H1 (cell line): ENCODE measurements around the gene CAPNS1. TPM values are rescaled to one million over a fixed set of nuclear protein-coding genes. Genes with fewer than 3 reads are reported as not detected.
A peak's percentile ranks its signal among the peaks of the same experiment; 100 is the strongest.

Experiments
- CTCF ChIA-PET: fragments of 300-600 bp; sonication (Branson Sonifier 250); formaldehyde crosslinking; loops from one replicate; lab custom pipeline; 2021; ENCODE audit not compliant: partially characterized antibody; lab: Charles Lee
- POLR2A ChIA-PET: fragments of 300-600 bp; sonication (Branson Sonifier 250); formaldehyde crosslinking; loops from one replicate; lab custom pipeline; 2021; ENCODE audit warnings: inconsistent platforms; ENCODE audit not compliant: partially characterized antibody; lab: Charles Lee
- DNase-seq, 2 experiments: peaks; one replicate each; pipeline versions ENCODE4 v3.0.0 to v3.0.0-alpha.2; 2010 to 2022; ENCODE audit warnings: low spot score in 2 of 2, low read depth in 1 of 2, mixed read lengths in 1 of 2
- FAIRE-seq: peaks from 2 replicates; lab custom pipeline; 2011; peaks lifted over from hg19 to GRCh38; lab: Jason Lieb, UNC
- H2AFZ ChIP-seq: 2 replicates; pipeline ENCODE4 v1.8.1; 2012; ENCODE audit warnings: low read length, inconsistent platforms
- H2AK5ac ChIP-seq: 2 replicates; pipeline ENCODE4 v1.6.1; 2013; ENCODE audit warnings: low read depth, low read length
- H2BK120ac ChIP-seq: replicated peaks from 2 replicates; pipeline ENCODE3; 2013; ENCODE audit warnings: low read depth, low read length, inconsistent platforms
- H2BK12ac ChIP-seq: 2 replicates; pipeline ENCODE4 v1.6.1; 2013; ENCODE audit warnings: low read depth, low read length
- H2BK15ac ChIP-seq: 2 replicates; pipeline ENCODE4 v1.6.1; 2013; ENCODE audit warnings: low read length
- H2BK20ac ChIP-seq: 2 replicates; pipeline ENCODE4 v1.6.1; 2013; ENCODE audit warnings: low read length
- H2BK5ac ChIP-seq: 2 replicates; pipeline ENCODE4 v1.6.1; 2013; ENCODE audit warnings: low read depth, low read length
- H3K14ac ChIP-seq: 2 replicates; pipeline ENCODE4 v1.6.1; 2013; ENCODE audit warnings: inconsistent platforms; ENCODE audit not compliant: insufficient read length
- H3K18ac ChIP-seq: 2 replicates; pipeline ENCODE4 v1.6.1; 2013; ENCODE audit warnings: low read length; ENCODE audit errors: extremely low read depth
- H3K23ac ChIP-seq: 2 replicates; pipeline ENCODE4 v1.6.1; 2013; ENCODE audit warnings: inconsistent platforms; ENCODE audit not compliant: insufficient read length
- H3K23me2 ChIP-seq: 2 replicates; pipeline ENCODE4 v1.6.1; 2013; ENCODE audit warnings: low read depth, low read length
- H3K27ac ChIP-seq: 2 replicates; pipeline ENCODE4 v1.6.1; 2011; ENCODE audit warnings: low read depth, low read length, inconsistent platforms
- H3K27me3 ChIP-seq, 4 experiments: replicated peaks in 1 of 4; 1 replicate in 1 of 4; 2 replicates in 3 of 4; pipeline versions ENCODE4 v1.6.1 to v1.8.1; 2011 to 2013; ENCODE audit warnings: low read length in 3 of 4, mild to moderate bottlenecking in 3 of 4, inconsistent platforms in 2 of 4, mixed read lengths in 2 of 4, moderate library complexity in 1 of 4; ENCODE audit not compliant: control insufficient read depth in 3 of 4, insufficient read depth in 3 of 4; ENCODE audit errors: extremely low read depth in 1 of 4
- H3K36me3 ChIP-seq, 4 experiments: 2 replicates each; pipeline versions ENCODE4 v1.6.1 to v1.8.1; 2011 to 2013; ENCODE audit warnings: mild to moderate bottlenecking in 4 of 4, low read length in 3 of 4, moderate library complexity in 2 of 4, control low read depth in 1 of 4, inconsistent platforms in 1 of 4; ENCODE audit not compliant: insufficient read depth in 4 of 4, control insufficient read depth in 2 of 4
- H3K4ac ChIP-seq: replicated peaks from 2 replicates; pipeline ENCODE3; 2013; ENCODE audit warnings: low read length, low read depth, mixed read lengths, inconsistent platforms; ENCODE audit not compliant: insufficient read length
- H3K4me1 ChIP-seq, 4 experiments: replicated peaks in 1 of 4; 1 replicate in 1 of 4; 2 replicates in 3 of 4; pipeline versions ENCODE4 v1.6.1 to v1.8.1; 2011 to 2013; ENCODE audit warnings: low read length in 3 of 4, inconsistent platforms in 2 of 4, mixed read lengths in 1 of 4; ENCODE audit not compliant: insufficient read depth in 4 of 4, control insufficient read depth in 3 of 4
- H3K4me2 ChIP-seq, 2 experiments: 2 replicates each; pipeline versions ENCODE4 v1.6.1 to v1.8.1; 2011 to 2013; ENCODE audit warnings: low read depth in 2 of 2, low read length in 2 of 2, control low read depth in 1 of 2, inconsistent platforms in 1 of 2, mild to moderate bottlenecking in 1 of 2; ENCODE audit not compliant: insufficient read depth in 1 of 2
- H3K4me3 ChIP-seq, 4 experiments: fragments of 200-600, 300-600 bp in 1 of 4; sonication (generic), shearing (Covaris generic), sonication (Bioruptor Twin) in 1 of 4; 2 replicates each; pipeline versions ENCODE4 v1.5.1 to v1.8.1; 2011 to 2016; ENCODE audit warnings: low read length in 4 of 4, low read depth in 3 of 4, control low read depth in 2 of 4, inconsistent platforms in 2 of 4, mild to moderate bottlenecking in 2 of 4, mixed read lengths in 1 of 4, moderate library complexity in 1 of 4; ENCODE audit not compliant: insufficient read depth in 2 of 4; ENCODE audit errors: extremely low read depth in 1 of 4
- H3K56ac ChIP-seq: replicated peaks from 2 replicates; pipeline ENCODE3; 2013; ENCODE audit warnings: low read depth, mild to moderate bottlenecking, mixed read lengths, low read length, inconsistent platforms; ENCODE audit not compliant: insufficient read length
- H3K79me1 ChIP-seq: 2 replicates; pipeline ENCODE4 v1.6.1; 2013; ENCODE audit warnings: low read depth, low read length, control low read depth
- H3K79me2 ChIP-seq, 2 experiments: 2 replicates each; pipeline versions ENCODE4 v1.6.1 to v1.8.1; 2012 to 2013; ENCODE audit warnings: low read length in 2 of 2, mild to moderate bottlenecking in 2 of 2, inconsistent platforms in 1 of 2; ENCODE audit not compliant: insufficient read depth in 2 of 2, control insufficient read depth in 1 of 2
- H3K9ac ChIP-seq, 4 experiments: replicated peaks in 1 of 4; 1 replicate in 1 of 4; 2 replicates in 3 of 4; pipeline versions ENCODE4 v1.6.1 to v1.8.1; 2011 to 2013; ENCODE audit warnings: low read depth in 3 of 4, low read length in 3 of 4, control low read depth in 2 of 4, mild to moderate bottlenecking in 2 of 4, moderate library complexity in 2 of 4, inconsistent platforms in 1 of 4; ENCODE audit errors: extremely low read depth in 1 of 4
- H3K9me3 ChIP-seq, 2 experiments: 2 replicates each; pipeline versions ENCODE4 v1.6.1 to v1.8.1; 2012 to 2013; ENCODE audit warnings: mild to moderate bottlenecking in 2 of 2, moderate library complexity in 2 of 2, control low read depth in 1 of 2, inconsistent platforms in 1 of 2, low read depth in 1 of 2, low read length in 1 of 2, mixed read lengths in 1 of 2; ENCODE audit not compliant: insufficient read depth in 2 of 2
- H4K20me1 ChIP-seq, 2 experiments: replicated peaks in 1 of 2; 2 replicates each; pipeline versions ENCODE3 to v1.8.1; 2011 to 2013; ENCODE audit warnings: inconsistent platforms in 2 of 2, low read length in 2 of 2, mild to moderate bottlenecking in 1 of 2; ENCODE audit not compliant: insufficient read depth in 2 of 2, control insufficient read depth in 1 of 2
- H4K5ac ChIP-seq: 2 replicates; pipeline ENCODE4 v1.6.1; 2013; ENCODE audit warnings: low read length, low read depth, mixed read lengths, inconsistent platforms; ENCODE audit not compliant: insufficient read length
- H4K8ac ChIP-seq: 2 replicates; pipeline ENCODE4 v1.8.0; 2013; ENCODE audit warnings: mild to moderate bottlenecking, moderate library complexity, low read length, inconsistent platforms; ENCODE audit not compliant: insufficient read depth; ENCODE audit errors: extremely low read depth
- H4K91ac ChIP-seq: replicated peaks from 2 replicates; pipeline ENCODE3; 2013; ENCODE audit warnings: low read length, mixed read lengths, inconsistent platforms; ENCODE audit not compliant: insufficient read length
- CBX5 ChIP-seq: fragments of 300-800, 300-1000 bp; sonication (generic); IDR thresholded peaks from 2 replicates; pipeline ENCODE4 v1.7.1; 2016; ENCODE audit warnings: antibody characterized with exemption, low read length, low read depth
- KDM4A ChIP-seq: IDR thresholded peaks from one replicate; pipeline ENCODE4 v1.7.1; 2012; ENCODE audit warnings: low read depth, mild to moderate bottlenecking, moderate library complexity, low read length, inconsistent platforms; ENCODE audit not compliant: severe bottlenecking
- KDM5A ChIP-seq: fragments of 200-600 bp; IDR thresholded peaks from 2 replicates; pipeline ENCODE4 v1.7.1; 2012; ENCODE audit warnings: mild to moderate bottlenecking, low read length, inconsistent platforms, mixed read lengths
- RXRA ChIP-seq: IDR thresholded peaks from 2 replicates; pipeline ENCODE4 v1.6.1; 2011; ENCODE audit warnings: low read depth, mild to moderate bottlenecking, low read length, moderate library complexity; ENCODE audit not compliant: insufficient read depth
- SAP30 ChIP-seq: fragments of 300-600 bp; sonication (generic); IDR thresholded peaks from 2 replicates; pipeline ENCODE4 v1.7.1; 2012; ENCODE audit warnings: low read length, moderate library complexity, mild to moderate bottlenecking, inconsistent platforms; ENCODE audit not compliant: insufficient read depth, insufficient replicate concordance
- SP2 ChIP-seq: IDR thresholded peaks from 2 replicates; pipeline ENCODE4 v1.6.1; 2012; ENCODE audit warnings: mild to moderate bottlenecking, low read length, inconsistent platforms
- SP4 ChIP-seq: IDR thresholded peaks from 2 replicates; pipeline ENCODE4 v1.6.1; 2012; ENCODE audit warnings: low read length, inconsistent platforms
- TAF1 ChIP-seq: IDR thresholded peaks from 2 replicates; pipeline ENCODE4 v1.6.1; 2011; ENCODE audit warnings: mild to moderate bottlenecking, low read depth, low read length
- TAF7 ChIP-seq: optimal IDR thresholded peaks from 2 replicates; pipeline ENCODE3; 2011; ENCODE audit warnings: low read depth, mild to moderate bottlenecking, inconsistent platforms, low read length, moderate library complexity, borderline replicate concordance
- TCF12 ChIP-seq: IDR thresholded peaks from 2 replicates; pipeline ENCODE4 v1.6.1; 2011; ENCODE audit warnings: low read depth, mild to moderate bottlenecking, low read length
- TEAD4 ChIP-seq: IDR thresholded peaks from 2 replicates; pipeline ENCODE4 v1.6.1; 2012; ENCODE audit warnings: low read depth, low read length, inconsistent platforms, mixed read lengths
- WGBS, 2 experiments: shearing (Covaris generic) in 1 of 2; methylation state at CpG; one replicate each; pipeline versions ENCODE4 v1.1.6 to v1.1.7; 2013 to 2015; ENCODE audit warnings: low lambda C conversion rate in 2 of 2, mixed read lengths in 2 of 2, inconsistent platforms in 1 of 2, low coverage in 1 of 2, missing lambda C conversion rate in 1 of 2; ENCODE audit not compliant: insufficient replicate concordance in 2 of 2, insufficient coverage in 1 of 2, insufficient read length in 1 of 2; ENCODE audit errors: extremely low coverage in 1 of 2, missing lambda C conversion rate in 1 of 2; 5-methylcytosine and 5-hydroxymethylcytosine counted together
- polyA plus RNA-seq, 7 experiments: library from polyadenylated mRNA; depleted of rRNA in 3 of 7; stranded (reverse) in 5 of 7; unstranded in 2 of 7; fragments of >200 nt in 5 of 7; fragments of 200-250 nt in 2 of 7; gene quantifications; 1 replicate in 5 of 7; 2 replicates in 1 of 7; 4 replicates in 1 of 7; pipeline versions ENCODE4 v1.2.1 to v1.2.3, GENCODE V29; 2011 to 2013; ENCODE audit warnings: missing spikeins in 2 of 7, mixed read lengths in 2 of 7
- total RNA-seq: library from RNA; stranded (reverse); fragmentation: NEBNext Ultra II Directional; extraction: Animal tissue kit (Norgen Biotek cat#: 25700); gene quantifications from 2 replicates; pipeline ENCODE4 v1.2.1, GENCODE V29; 2021

CAPNS1 gene
- total and polyA plus RNA-seq, 2 of the 8 experiments (the other 6 are each of a cell fraction or from before 2014, with no cell fraction given) = 382 to 438 TPM

- H2AK5ac ChIP-seq = no peak within 1 kb of the TSS
- H2BK5ac ChIP-seq = peak within 1 kb of the TSS; percentile 89; the same call in 1 of the 2 replicates
- 0 out of 2 replicates have a peak within 1 kb of the TSS, but pooled peaks have one; percentile 37 for H4K8ac ChIP-seq
- no peak for FAIRE-seq
- ChIA-PET POLR2A (interaction anchor here (0.7 to 2.9 kb wide), 9 partner anchors 12 to 412 kb away, joined by 3 to 27 read pairs (median 4); partner anchors contain the start of genes THAP8 and ZNF260), CTCF (interaction anchor here (1.2 to 2.8 kb wide), 2 partner anchors 12 kb away, joined by 3 to 14 read pairs; no protein-coding TSS in a partner anchor)
- H3K27me3 ChIP-seq = no peaks in the 10 kb centered on the region
- peaks cover 4 to 26% (median 16%) of the 10 kb centered on the region in 4 experiments for H3K4me1 ChIP-seq
- H2BK20ac ChIP-seq = no peak within 1 kb of the TSS
- H3K18ac ChIP-seq = peak within 1 kb of the TSS; percentile 90
- H3K36me3 ChIP-seq = peaks cover 4 to 24% (median 12%) of the 10 kb centered on the region in 4 experiments; a peak in 5 of 8 replicates
- peak within 1 kb of the TSS; percentile 79 for H4K5ac ChIP-seq
- H3K14ac ChIP-seq = no peak within 1 kb of the TSS
- H3K79me1 ChIP-seq = peaks cover 15% of the 10 kb centered on the region
- H3K4ac ChIP-seq = peak within 1 kb of the TSS; percentile 40
- H2BK15ac ChIP-seq = no peak within 1 kb of the TSS; the same call in 1 of the 2 replicates
- peak within 1 kb of the TSS; percentile 34; the same call in 1 of the 2 replicates for H2AFZ ChIP-seq
- H3K23ac ChIP-seq = no peak within 1 kb of the TSS
- 10% methylated on average over 29 of the region's 59 CpGs; no CpG with 5 or more reads in 1 of the 2 experiments for WGBS, 2 experiments
- peaks cover 3 to 9% of the 10 kb centered on the region in 2 experiments for H4K20me1 ChIP-seq
- peaks cover 0 to 9% of the 10 kb centered on the region in 2 experiments; a peak in 1 of 4 replicates for H3K79me2 ChIP-seq
- peak within 1 kb of the TSS; percentile 39 to 86 (median 56) for H3K9ac ChIP-seq
- H4K91ac ChIP-seq = peak within 1 kb of the TSS; percentile 63
- peak within 1 kb of the TSS; percentile 73 to 96 (median 82) for H3K4me3 ChIP-seq
- peak within 1 kb of the TSS; percentile 76 to 94 for H3K4me2 ChIP-seq
- H3K27ac ChIP-seq = peak within 1 kb of the TSS; percentile 76
- peaks cover 10% of the 10 kb centered on the region for H3K23me2 ChIP-seq
- H2BK120ac ChIP-seq = no peak within 1 kb of the TSS
- H3K56ac ChIP-seq = peak within 1 kb of the TSS; percentile 24
- no peaks in the 10 kb centered on the region for H3K9me3 ChIP-seq
- no peak for DNase-seq
- H2BK12ac ChIP-seq = 0 out of 2 replicates have a peak within 1 kb of the TSS, but pooled peaks have one; percentile 68
- no peak for TF ChIP-seq TCF12
- no peak for TF ChIP-seq TEAD4
- TF ChIP-seq RXRA = no peak
- peak; percentile 35 for TF ChIP-seq TAF7
- peak; percentile 31; the same call in 1 of the 2 replicates for TF ChIP-seq TAF1
- TF ChIP-seq SAP30 = no peak
- no peak for TF ChIP-seq SP4
- TF ChIP-seq KDM4A = peak; percentile 50
- TF ChIP-seq CBX5 = no peak
- TF ChIP-seq KDM5A = no peak
- no peak for TF ChIP-seq SP2
These were observed 24.2 kb upstream of the CAPNS1 start, which contains the start of gene TBCB for GRCh38 chr19:36115453-36116343. TSS of gene TBCB (plus strand) at chr19:36115468. CDS start at chr19:36115561, 93 bp downstream.
